Kidney (tissue), 22 donors: Measurements from ENCODE around the gene TPRG1. TPM values are rescaled to one million over a fixed set of nuclear protein-coding genes. Genes with fewer than 3 reads are reported as not detected.

ENCODE experiments used
- DNase-seq, 5 donors: peaks; one replicate each; pipeline ENCODE4 v3.0.0-alpha.2; 2013 to 2020
- FAIRE-seq: peaks from 2 replicates; lab custom pipeline; 2012; peaks lifted over from hg19 to GRCh38; lab: Jason Lieb, UNC
- H3K27ac ChIP-seq, 2 donors: one replicate each; pipeline ENCODE4 v1.7.0; 2013; ENCODE audit warnings: low read depth in 2 of 2, low read length in 2 of 2, inconsistent platforms in 1 of 2
- H3K27me3 ChIP-seq: one replicate; pipeline ENCODE4 v1.7.1; 2013; ENCODE audit warnings: low read length, inconsistent platforms; ENCODE audit not compliant: control insufficient read depth, insufficient read depth
- H3K36me3 ChIP-seq, 3 donors: one replicate each; pipeline versions ENCODE4 v1.7.0 to v1.7.1; 2013; ENCODE audit warnings: low read length in 3 of 3, control low read depth in 1 of 3, inconsistent platforms in 1 of 3; ENCODE audit not compliant: insufficient read depth in 3 of 3, control insufficient read depth in 2 of 3
- H3K4me1 ChIP-seq, 3 donors: one replicate each; pipeline versions ENCODE4 v1.7.0 to v1.7.1; 2013; ENCODE audit warnings: low read length in 3 of 3, inconsistent platforms in 1 of 3, low read depth in 1 of 3; ENCODE audit not compliant: control insufficient read depth in 2 of 3, insufficient read depth in 2 of 3
- H3K4me3 ChIP-seq, 3 donors: one replicate each; pipeline versions ENCODE4 v1.7.0 to v1.8.1; 2013; ENCODE audit warnings: low read length in 3 of 3, control low read depth in 1 of 3, inconsistent platforms in 1 of 3
- H3K9ac ChIP-seq, 3 donors: one replicate each; pipeline versions ENCODE4 v1.7.0 to v1.7.1; 2013; ENCODE audit warnings: low read length in 3 of 3, control low read depth in 1 of 3, inconsistent platforms in 1 of 3
- H3K9me3 ChIP-seq, 3 donors: one replicate each; pipeline versions ENCODE4 v1.7.0 to v1.7.1; 2013; ENCODE audit warnings: low read length in 3 of 3, control low read depth in 1 of 3, inconsistent platforms in 1 of 3; ENCODE audit not compliant: control insufficient read depth in 2 of 3, insufficient read depth in 1 of 3
- CTCF ChIP-seq: IDR thresholded peaks from 3 replicates; pipeline ENCODE4 v1.5.1; 2012; ENCODE audit warnings: mild to moderate bottlenecking, moderate library complexity, borderline replicate concordance; ENCODE audit not compliant: insufficient read depth; ENCODE audit errors: extremely low read depth
- intact Hi-C: fragments of 100-400 bp; cut with DNase I; formaldehyde crosslinking; loops from one replicate; pipeline ENCODE4 v1.11.1; 2022
- long read RNA-seq, 10 donors: library from polyadenylated mRNA in 1 of 10; unstranded in 1 of 10; transcript quantifications; one replicate each; pipeline ENCODE4 v2.0.0 and lab custom pipeline, GENCODE V29; 2021 to 2026
- polyA plus RNA-seq: library from polyadenylated mRNA; stranded (reverse); fragments of 350-450 nt; fragmentation: Illumina TruSeq; extraction: RNeasy Lipid Tissue Mini Kit (QIAGEN cat#74804); gene quantifications from one replicate; pipeline ENCODE4 v1.2.3, GENCODE V29; 2014; ENCODE audit warnings: low read depth, low replicate concordance; ENCODE audit not compliant: insufficient read depth
- total RNA-seq: library from RNA; stranded (reverse); fragmentation: NEBNext Ultra II Directional; extraction: Animal tissue kit (Norgen Biotek cat#: 25700); gene quantifications from one replicate; pipeline ENCODE4 v1.2.1, GENCODE V29; 2021
- donor health status: control.
- donor health status: control.
- donor health status: control.
- donor health status: control.
- donor health status: control.
- donor health status: DM: yes; HTN: yes; CAD: no.
- donor health status: Normal renal cell carcinoma (clear cell type).

The TPRG1 gene
- total RNA-seq (2.7 TPM), polyA plus RNA-seq (0.37 TPM)
- long read RNA-seq, donor 1: 0 reads
- long read RNA-seq, donor 2: 0 reads
- long read RNA-seq, donor 3: 0 reads
- long read RNA-seq, donor 4: 0 reads
- long read RNA-seq, donor 5: 0 reads
- long read RNA-seq, donor 6: 0 reads
- long read RNA-seq, donor 7, partial matches to known transcripts: 0 of 2 reads
- long read RNA-seq, donor 7, other reads (novel, unspliced or antisense): 2 of 2 reads
- long read RNA-seq, donor 8, partial matches to known transcripts: 0 of 1 reads
- long read RNA-seq, donor 8, other reads (novel, unspliced or antisense): 0 of 1 reads
- long read RNA-seq, donor 9: 0 reads
- long read RNA-seq, donor 10: 0 reads

- Histone ChIP-seq H3K9me3 (no peaks in the 10 kb centered on the region), H3K4me1 (no peaks in the 10 kb centered on the region), H3K4me3 (no peak within 1 kb of the TSS), H3K27me3 (no peaks in the 10 kb centered on the region), H3K9ac (no peak within 1 kb of the TSS), H3K36me3 (no peaks in the 10 kb centered on the region), H3K27ac (no peak within 1 kb of the TSS)
- intact Hi-C loops: no loop called here
- DNase-seq (no peak), FAIRE-seq (no peak)
- TF ChIP-seq CTCF: no peak
Observed at GRCh38 chr3:189171707-189172106, at the start of gene TPRG1. Gene TPRG1, plus strand, starts transcription at chr3:189171971. Its CDS starts 35,414 bp downstream, at chr3:189207385.

GRCh38 chr3:189122110-189122509 is 49.7 kb upstream of the TPRG1 start:
- Histone ChIP-seq H3K27me3 (no peaks in the 10 kb centered on the region), H3K36me3 (no peaks in the 10 kb centered on the region), H3K4me1 (peaks cover 0 to 9% (median 3%) of the 10 kb centered on the region in 3 donors), H3K27ac (no peak overlapping the region), H3K9me3 (no peaks in the 10 kb centered on the region), H3K9ac (no peak overlapping the region), H3K4me3 (no peak overlapping the region)
- intact Hi-C loops: no loop called here
- no peak for TF ChIP-seq CTCF
- DNase-seq (no peak), FAIRE-seq (no peak)

- H3K27me3 ChIP-seq: no peaks in the 10 kb centered on the region
- H3K9ac ChIP-seq: no peak overlapping the region
- peaks cover 0 to 9% (median 3%) of the 10 kb centered on the region in 3 donors for H3K4me1 ChIP-seq
- TF ChIP-seq CTCF: no peak
- H3K4me3 ChIP-seq: no peak overlapping the region
- FAIRE-seq (no peak), DNase-seq (no peak)
- H3K9me3 ChIP-seq: no peaks in the 10 kb centered on the region
- no peak overlapping the region for H3K27ac ChIP-seq
- intact Hi-C loops: no loop called here
- no peaks in the 10 kb centered on the region for H3K36me3 ChIP-seq
Observed at GRCh38 chr3:189122526-189123205, 49.1 kb upstream of the TPRG1 start.
